HEK293 (cell line): ENCODE data around the gene BPIFB4.

Experiments
- CTCF ChIA-PET: fragments of 350-600 bp; formaldehyde crosslinking; extraction: SDS; loops from one replicate; lab custom pipeline; 2021; ENCODE audit warnings: antibody characterized with exemption; lab: Yijun Ruan, JAX
- POLR2A ChIA-PET: fragments of 300-600 bp; formaldehyde crosslinking; extraction: SDS; loops from one replicate; lab custom pipeline; 2020; ENCODE audit warnings: antibody characterized with exemption, inconsistent platforms; lab: Yijun Ruan, JAX
- H3K27ac ChIP-seq: fragments of 200-500 bp; sonication (Bioruptor generic); 2 replicates; pipeline ENCODE4 v1.5.1; 2014; ENCODE audit warnings: low read depth, low read length, control low read depth, inconsistent platforms; ENCODE audit errors: extremely low read depth
- H3K36me3 ChIP-seq, 2 experiments: fragments of 200-500 bp in 1 of 2; sonication (Bioruptor generic) in 1 of 2; 1 replicate in 1 of 2; 2 replicates in 1 of 2; pipeline ENCODE4 v1.5.1; 2014 to 2017; ENCODE audit warnings: inconsistent platforms in 2 of 2, low read length in 2 of 2; ENCODE audit not compliant: control insufficient read depth in 2 of 2, insufficient read depth in 1 of 2
- H3K4me1 ChIP-seq: fragments of 200-500 bp; sonication (Bioruptor generic); 2 replicates; pipeline ENCODE4 v1.5.1; 2014; ENCODE audit warnings: mild to moderate bottlenecking, low read length, inconsistent platforms; ENCODE audit not compliant: control insufficient read depth, insufficient read depth
- H3K4me3 ChIP-seq: 2 replicates; pipeline ENCODE4 v1.5.1; 2011; ENCODE audit warnings: low read depth, mild to moderate bottlenecking, control low read depth, low read length, moderate library complexity
- H3K9me3 ChIP-seq: fragments of 200-500 bp; sonication (Bioruptor generic); 2 replicates; pipeline ENCODE4 v1.5.1; 2014; ENCODE audit warnings: low read depth, low read length, inconsistent platforms; ENCODE audit not compliant: control insufficient read depth, insufficient read depth
- GLI2 ChIP-seq: fragments of 450-650 bp; formaldehyde crosslinking; IDR thresholded peaks from 2 replicates; pipeline ENCODE4; 2017; ENCODE audit warnings: missing biosample characterization, missing genetic modification characterization, low read depth, borderline replicate concordance
- KLF10 ChIP-seq: fragments of 450-650 bp; IDR thresholded peaks from 2 replicates; pipeline ENCODE4 v1.5.1; 2018; ENCODE audit warnings: missing biosample characterization, mild to moderate bottlenecking, missing genetic modification characterization
- MEIS1 ChIP-seq: sonication (generic); formaldehyde crosslinking; IDR thresholded peaks from 2 replicates; pipeline ENCODE4 v1.8.1; 2022; ENCODE audit warnings: missing genetic modification reagents, mild to moderate bottlenecking, borderline replicate concordance
- TCF7L2 ChIP-seq: IDR thresholded peaks from 2 replicates; pipeline ENCODE4 v1.6.1; 2011; ENCODE audit warnings: low read depth, mild to moderate bottlenecking, inconsistent platforms, low read length, moderate library complexity, borderline replicate concordance
- YY1 ChIP-seq: fragments of 450-650 bp; formaldehyde crosslinking; IDR thresholded peaks from 2 replicates; pipeline ENCODE4 v1.5.1; 2018; ENCODE audit warnings: missing biosample characterization, missing genetic modification characterization
- ZBTB17 ChIP-seq: fragments of 450-650 bp; formaldehyde crosslinking; IDR thresholded peaks from 2 replicates; pipeline ENCODE4 v1.5.1; 2016; ENCODE audit warnings: missing biosample characterization, missing genetic modification characterization
- ZNF10 ChIP-seq: fragments of 450-650 bp; formaldehyde crosslinking; IDR thresholded peaks from 2 replicates; pipeline ENCODE4 v1.5.1; 2017; ENCODE audit warnings: missing biosample characterization, missing genetic modification characterization
- ZNF133 ChIP-seq: fragments of 450-650 bp; formaldehyde crosslinking; IDR thresholded peaks from 2 replicates; pipeline ENCODE4 v1.5.1; 2016; ENCODE audit warnings: missing biosample characterization, missing genetic modification characterization
- ZNF16 ChIP-seq: fragments of 450-650 bp; formaldehyde crosslinking; IDR thresholded peaks from 2 replicates; pipeline ENCODE4 v1.5.1; 2016; ENCODE audit warnings: low read depth, missing biosample characterization, missing genetic modification characterization
- ZNF214 ChIP-seq: fragments of 450-650 bp; formaldehyde crosslinking; IDR thresholded peaks from 2 replicates; pipeline ENCODE4 v1.5.1; 2017; ENCODE audit warnings: missing biosample characterization, mild to moderate bottlenecking, missing genetic modification characterization, borderline replicate concordance
- ZNF48 ChIP-seq: fragments of 450-650 bp; formaldehyde crosslinking; IDR thresholded peaks from 2 replicates; pipeline ENCODE4 v1.5.1; 2016; ENCODE audit warnings: missing biosample characterization, missing genetic modification characterization
- ZNF521 ChIP-seq: fragments of 450-650 bp; formaldehyde crosslinking; IDR thresholded peaks from 2 replicates; pipeline ENCODE4 v1.5.1; 2017; ENCODE audit warnings: missing biosample characterization, mild to moderate bottlenecking, missing genetic modification characterization
- ZNF555 ChIP-seq: fragments of 450-650 bp; formaldehyde crosslinking; conservative IDR thresholded peaks from 2 replicates; pipeline ENCODE4 v1.5.1; 2017; ENCODE audit warnings: missing biosample characterization, mild to moderate bottlenecking, missing genetic modification characterization, inconsistent platforms
- ZNF560 ChIP-seq: fragments of 450-650 bp; formaldehyde crosslinking; IDR thresholded peaks from 2 replicates; pipeline ENCODE4 v1.5.1; 2017; ENCODE audit warnings: missing biosample characterization, missing genetic modification characterization, borderline replicate concordance
- ZNF571 ChIP-seq: fragments of 450-650 bp; formaldehyde crosslinking; IDR thresholded peaks from 2 replicates; pipeline ENCODE4 v1.5.0; 2017; ENCODE audit warnings: missing biosample characterization, missing genetic modification characterization
- ZNF626 ChIP-seq: fragments of 450-650 bp; sonication (Bioruptor Pico); formaldehyde crosslinking; IDR thresholded peaks from 2 replicates; pipeline ENCODE4 v1.5.1; 2018; ENCODE audit warnings: missing biosample characterization, missing genetic modification characterization, inconsistent platforms
- ZNF654 ChIP-seq: fragments of 450-650 bp; formaldehyde crosslinking; IDR thresholded peaks from 2 replicates; pipeline ENCODE4 v1.5.1; 2016; ENCODE audit warnings: low read depth, missing biosample characterization, missing genetic modification characterization
- ZNF660 ChIP-seq: fragments of 450-650 bp; IDR thresholded peaks from 2 replicates; pipeline ENCODE4 v1.5.1; 2018; ENCODE audit warnings: missing biosample characterization, mild to moderate bottlenecking, missing genetic modification characterization
- ZSCAN30 ChIP-seq: fragments of 450-650 bp; IDR thresholded peaks from 2 replicates; pipeline ENCODE4 v1.5.1; 2018; ENCODE audit warnings: missing biosample characterization, mild to moderate bottlenecking, missing genetic modification characterization, moderate library complexity
- TF ChIP-seq, protein P1 (sequence below): fragments of 450-650 bp; IDR thresholded peaks from 2 replicates; pipeline ENCODE4 v1.5.1; 2018; ENCODE audit warnings: missing biosample characterization, missing genetic modification characterization
- TF ChIP-seq, protein P2 (sequence below): fragments of 450-650 bp; IDR thresholded peaks from 2 replicates; pipeline ENCODE4 v1.5.1; 2018; ENCODE audit warnings: missing biosample characterization, mild to moderate bottlenecking, missing genetic modification characterization
- TF ChIP-seq, protein P3 (sequence below): fragments of 450-650 bp; formaldehyde crosslinking; IDR thresholded peaks from 2 replicates; pipeline ENCODE4 v1.5.1; 2016; ENCODE audit warnings: missing biosample characterization, missing genetic modification characterization

BPIFB4 gene

DNA sequence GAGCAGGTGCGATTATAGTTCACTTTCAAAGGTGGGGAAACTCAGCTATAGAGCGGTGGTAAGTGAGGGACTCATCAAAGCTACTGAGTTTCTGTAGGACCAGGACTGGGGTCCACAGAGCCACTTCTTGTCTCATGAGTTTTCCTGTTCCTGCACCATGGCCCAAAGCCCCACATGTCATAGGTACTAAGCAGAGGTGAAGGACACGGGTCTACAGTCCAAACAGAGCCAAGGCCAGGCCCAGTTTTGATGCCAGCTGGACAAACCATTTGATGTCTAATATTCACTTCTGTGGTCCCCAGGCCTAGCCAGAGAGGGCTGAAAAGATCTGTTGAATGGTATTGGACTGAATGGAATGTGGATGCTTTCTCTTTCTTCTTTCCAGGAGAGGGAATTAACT, 37.0 kb upstream of the BPIFB4 start (continued):
- TF ChIP-seq, protein P1, sequence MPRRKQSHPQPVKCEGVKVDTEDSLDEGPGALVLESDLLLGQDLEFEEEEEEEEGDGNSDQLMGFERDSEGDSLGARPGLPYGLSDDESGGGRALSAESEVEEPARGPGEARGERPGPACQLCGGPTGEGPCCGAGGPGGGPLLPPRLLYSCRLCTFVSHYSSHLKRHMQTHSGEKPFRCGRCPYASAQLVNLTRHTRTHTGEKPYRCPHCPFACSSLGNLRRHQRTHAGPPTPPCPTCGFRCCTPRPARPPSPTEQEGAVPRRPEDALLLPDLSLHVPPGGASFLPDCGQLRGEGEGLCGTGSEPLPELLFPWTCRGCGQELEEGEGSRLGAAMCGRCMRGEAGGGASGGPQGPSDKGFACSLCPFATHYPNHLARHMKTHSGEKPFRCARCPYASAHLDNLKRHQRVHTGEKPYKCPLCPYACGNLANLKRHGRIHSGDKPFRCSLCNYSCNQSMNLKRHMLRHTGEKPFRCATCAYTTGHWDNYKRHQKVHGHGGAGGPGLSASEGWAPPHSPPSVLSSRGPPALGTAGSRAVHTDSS: no peak
- TF ChIP-seq ZNF521 (tag by site-specific recombination): no peak
- TF ChIP-seq KLF10 (tag by site-specific recombination): no peak
- no peak for TF ChIP-seq ZNF133 (tag by site-specific recombination)
- TF ChIP-seq ZNF560 (tag by site-specific recombination): no peak
- no peak for TF ChIP-seq ZNF48
- TF ChIP-seq ZNF555 (tag by site-specific recombination): no peak
- TF ChIP-seq ZNF10 (tag by site-specific recombination): no peak
- no peak for TF ChIP-seq YY1
- TF ChIP-seq, protein P2, sequence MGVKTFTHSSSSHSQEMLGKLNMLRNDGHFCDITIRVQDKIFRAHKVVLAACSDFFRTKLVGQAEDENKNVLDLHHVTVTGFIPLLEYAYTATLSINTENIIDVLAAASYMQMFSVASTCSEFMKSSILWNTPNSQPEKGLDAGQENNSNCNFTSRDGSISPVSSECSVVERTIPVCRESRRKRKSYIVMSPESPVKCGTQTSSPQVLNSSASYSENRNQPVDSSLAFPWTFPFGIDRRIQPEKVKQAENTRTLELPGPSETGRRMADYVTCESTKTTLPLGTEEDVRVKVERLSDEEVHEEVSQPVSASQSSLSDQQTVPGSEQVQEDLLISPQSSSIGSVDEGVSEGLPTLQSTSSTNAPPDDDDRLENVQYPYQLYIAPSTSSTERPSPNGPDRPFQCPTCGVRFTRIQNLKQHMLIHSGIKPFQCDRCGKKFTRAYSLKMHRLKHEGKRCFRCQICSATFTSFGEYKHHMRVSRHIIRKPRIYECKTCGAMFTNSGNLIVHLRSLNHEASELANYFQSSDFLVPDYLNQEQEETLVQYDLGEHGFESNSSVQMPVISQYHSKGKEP (tag by site-specific recombination): no peak
- TF ChIP-seq ZNF214 (tag by site-specific recombination): no peak

DNA sequence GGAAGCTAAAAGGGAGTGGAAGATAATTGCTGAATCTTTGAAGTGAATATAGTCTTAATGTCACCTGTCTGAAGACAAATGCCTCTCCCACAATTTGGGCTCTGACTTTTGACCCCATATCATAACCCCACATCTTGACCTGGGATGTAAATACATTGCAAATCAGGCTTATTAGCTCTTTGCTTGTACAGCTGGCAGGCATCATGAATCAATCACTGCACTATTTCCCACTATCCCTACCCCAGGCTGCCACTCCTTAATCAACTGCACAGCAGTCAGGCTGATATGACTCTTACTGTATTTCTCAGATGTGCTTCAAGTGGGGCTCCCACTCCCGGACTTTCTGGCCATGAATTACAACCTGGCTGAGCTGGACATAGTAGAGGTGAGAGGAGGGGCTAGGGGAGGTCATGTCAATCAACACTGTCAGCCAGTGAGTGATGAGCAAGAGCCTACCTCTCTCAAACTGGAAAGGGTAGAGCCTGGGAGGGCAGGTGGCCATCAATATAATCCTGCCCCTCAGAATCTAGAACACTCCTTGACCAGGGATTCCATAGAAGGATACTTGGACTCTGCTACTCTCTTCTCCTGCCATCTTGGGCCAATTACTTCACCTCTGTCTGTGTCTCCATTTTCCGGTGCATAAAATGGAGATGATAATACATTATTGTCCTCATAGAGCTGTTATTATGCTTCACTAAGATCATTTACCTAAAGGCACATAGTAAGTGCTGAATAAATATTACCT, 36.3 kb upstream of the BPIFB4 start:
- Histone ChIP-seq H3K9me3 (no peaks in the 10 kb centered on the region), H3K36me3 (no peaks in the 10 kb centered on the region), H3K4me3 (no peak overlapping the region)
- CTCF ChIA-PET: interaction anchor here (0.5 to 0.7 kb wide), 2 partner anchors 37 to 141 kb away, joined by 3 read pairs; no protein-coding TSS in a partner anchor
- POLR2A ChIA-PET: no interaction called here
- TF ChIP-seq, protein P3, sequence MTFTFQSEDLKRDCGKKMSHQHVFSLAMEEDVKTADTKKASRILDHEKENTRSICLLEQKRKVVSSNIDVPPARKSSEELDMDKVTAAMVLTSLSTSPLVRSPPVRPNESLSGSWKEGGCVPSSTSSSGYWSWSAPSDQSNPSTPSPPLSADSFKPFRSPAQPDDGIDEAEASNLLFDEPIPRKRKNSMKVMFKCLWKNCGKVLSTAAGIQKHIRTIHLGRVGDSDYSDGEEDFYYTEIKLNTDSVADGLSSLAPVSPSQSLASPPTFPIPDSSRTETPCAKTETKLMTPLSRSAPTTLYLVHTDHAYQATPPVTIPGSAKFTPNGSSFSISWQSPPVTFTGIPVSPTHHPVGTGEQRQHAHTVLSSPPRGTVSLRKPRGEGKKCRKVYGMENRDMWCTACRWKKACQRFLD (tag by site-specific recombination): no peak
- no peak for TF ChIP-seq KLF10 (tag by site-specific recombination)
- TF ChIP-seq ZBTB17 (tag by site-specific recombination): peak; percentile 58
- no peak for TF ChIP-seq MEIS1 (CRISPR knock-in tag)
- TF ChIP-seq, all 188 proteins: peak for 1
- H3K27ac ChIP-seq: no peak overlapping the region
- no peaks in the 10 kb centered on the region for H3K4me1 ChIP-seq

DNA sequence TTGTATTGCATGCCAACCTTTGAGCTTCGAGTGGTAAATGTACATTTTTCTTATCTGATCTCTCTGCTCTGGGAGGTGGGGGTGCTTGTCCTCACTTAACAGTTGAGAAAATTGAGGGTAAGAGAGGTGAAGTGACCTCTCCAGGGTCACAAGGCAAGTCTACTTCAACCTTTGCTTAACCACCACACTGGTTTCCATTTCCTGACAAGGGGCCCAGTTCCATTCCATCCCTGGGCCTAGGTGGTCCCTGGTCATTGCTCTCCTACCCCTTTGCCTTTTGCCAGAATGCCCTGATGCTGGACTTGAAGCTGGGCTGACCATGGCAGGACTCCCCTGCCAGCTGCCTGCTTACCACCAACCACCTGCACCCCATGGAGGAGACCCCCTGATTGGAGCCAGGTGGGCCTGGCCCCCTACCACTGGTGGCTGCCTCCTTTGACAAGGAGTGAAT, 35.7 kb upstream of the BPIFB4 start:
- no peak for TF ChIP-seq GLI2 (tag by site-specific recombination)
- TF ChIP-seq ZSCAN30 (tag by site-specific recombination): no peak
- no peak for TF ChIP-seq ZNF626 (tag by site-specific recombination)
- no peak for TF ChIP-seq ZNF654
- TF ChIP-seq ZNF571: no peak
- TF ChIP-seq ZNF16 (tag by site-specific recombination): no peak
- TF ChIP-seq ZNF660 (tag by site-specific recombination): no peak
- no peak for TF ChIP-seq TCF7L2
- POLR2A ChIA-PET: no interaction called here
- Histone ChIP-seq H3K36me3 (no peaks in the 10 kb centered on the region), H3K27ac (no peak overlapping the region), H3K4me1 (no peaks in the 10 kb centered on the region), H3K4me3 (no peak overlapping the region), H3K9me3 (no peaks in the 10 kb centered on the region)
- CTCF ChIA-PET: interaction anchor here (0.6 to 0.7 kb wide), 2 partner anchors 13 to 142 kb away, joined by 3 to 5 read pairs; no protein-coding TSS in a partner anchor
